Left lung (tissue), 10 donors: ENCODE results near the gene GNRH2. TPM values are rescaled to one million over a fixed set of nuclear protein-coding genes. Genes with fewer than 3 reads are reported as not detected.
"Not testable (repeated sequence)": the region's sequence is repeated elsewhere in the genome, so short reads cannot be mapped to it uniquely, and the experiment has no call there.

ENCODE experiments used
- ATAC-seq: fragments of 200-7000 bp; cut with Tn5 transposase; one replicate; pipeline ENCODE4 v1.9.1; 2020; ENCODE audit warnings: moderate library complexity
- DNase-seq, 4 donors: peaks; one replicate each; pipeline ENCODE4 v3.0.0-alpha.2; 2013 to 2020
- H3K27ac ChIP-seq, 2 donors: fragments of 200-600 bp; sonication (generic) in 1 of 2; one replicate each; pipeline versions ENCODE4 v1.5.0 to v1.8.0; 2020 to 2021
- H3K27me3 ChIP-seq, 2 donors: fragments of 200-600 bp; sonication (generic) in 1 of 2; one replicate each; pipeline versions ENCODE4 v1.5.0 to v1.8.0; 2020 to 2021
- H3K36me3 ChIP-seq, 2 donors: fragments of 200-600 bp; sonication (generic) in 1 of 2; one replicate each; pipeline versions ENCODE4 v1.5.0 to v1.8.0; 2020 to 2021
- H3K4me1 ChIP-seq, 2 donors: fragments of 200-600 bp; one replicate each; pipeline ENCODE4 v1.8.0; 2021
- H3K4me3 ChIP-seq, 2 donors: fragments of 200-600 bp; sonication (generic) in 1 of 2; one replicate each; pipeline versions ENCODE4 v1.5.0 to v1.8.0; 2020 to 2021; ENCODE audit warnings: mild to moderate bottlenecking in 1 of 2
- H3K9me3 ChIP-seq, 2 donors: fragments of 200-600 bp; sonication (generic) in 1 of 2; one replicate each; pipeline versions ENCODE4 v1.5.0 to v1.8.0; 2020 to 2021
- intact Hi-C, 2 donors: fragments of 100-400 bp; cut with DNase I; formaldehyde crosslinking; loops; one replicate each; pipeline versions ENCODE4 v1.11.2 to v1.14.2; 2022
- polyA plus RNA-seq, 6 donors: library from polyadenylated mRNA; unstranded; fragments of 120-200 nt; gene quantifications; one replicate each; pipeline ENCODE4 v1.2.1, GENCODE V29; 2013; ENCODE audit not compliant: insufficient read length in 6 of 6
- total RNA-seq, 2 donors: library from RNA; stranded (reverse); fragmentation: NEBNext Ultra II Directional; extraction: Animal tissue kit (Norgen Biotek cat#: 25700); gene quantifications; one replicate each; pipeline ENCODE4 v1.2.1, GENCODE V29; 2021
- TF ChIP-seq, protein P1 (sequence below), 2 donors: fragments of 200-600 bp; sonication (generic) in 1 of 2; IDR thresholded peaks; one replicate each; pipeline versions ENCODE4 v1.5.0 to v1.8.0; 2021; ENCODE audit warnings: antibody characterized with exemption in 2 of 2
- donor health status: DM: no; HTN: yes; CAD: no.
- donor health status: DM: no; HTN: no; CAD: no.

Gene GNRH2
- total and polyA plus RNA-seq, 8 donors, result 0.52 to 1.4 (median 0.65) TPM; not detected in 2

DNA sequence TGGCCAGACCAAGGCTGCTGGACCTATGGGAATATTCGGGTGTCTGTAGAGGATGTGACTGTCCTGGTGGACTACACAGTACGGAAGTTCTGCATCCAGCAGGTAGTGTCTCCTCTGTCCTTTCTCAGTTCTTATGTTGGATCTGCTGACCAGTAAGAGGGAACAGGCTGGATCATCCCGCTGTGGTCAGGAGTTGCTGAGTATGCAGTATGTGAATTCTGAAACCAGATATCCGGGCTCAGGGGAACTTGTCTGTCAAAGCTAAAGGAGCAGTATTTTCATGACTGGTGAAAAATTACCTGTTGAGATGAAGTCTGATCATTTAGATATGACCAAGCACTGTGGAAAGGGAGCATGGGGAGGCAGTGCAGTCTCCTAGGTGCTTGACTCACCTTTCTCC, 22.1 kb upstream of the GNRH2 start:
- Histone ChIP-seq H3K27ac (no peak overlapping the region), H3K36me3 (peaks cover 0 to 72% of the 10 kb centered on the region in 2 donors), H3K4me1 (no peaks in the 10 kb centered on the region), H3K27me3 (no peaks in the 10 kb centered on the region), H3K4me3 (no peak overlapping the region), H3K9me3 (no peaks in the 10 kb centered on the region)
- no peak for ATAC-seq
- intact Hi-C loops, result no loop called here
- DNase-seq, result no peak
- TF ChIP-seq, protein P1, sequence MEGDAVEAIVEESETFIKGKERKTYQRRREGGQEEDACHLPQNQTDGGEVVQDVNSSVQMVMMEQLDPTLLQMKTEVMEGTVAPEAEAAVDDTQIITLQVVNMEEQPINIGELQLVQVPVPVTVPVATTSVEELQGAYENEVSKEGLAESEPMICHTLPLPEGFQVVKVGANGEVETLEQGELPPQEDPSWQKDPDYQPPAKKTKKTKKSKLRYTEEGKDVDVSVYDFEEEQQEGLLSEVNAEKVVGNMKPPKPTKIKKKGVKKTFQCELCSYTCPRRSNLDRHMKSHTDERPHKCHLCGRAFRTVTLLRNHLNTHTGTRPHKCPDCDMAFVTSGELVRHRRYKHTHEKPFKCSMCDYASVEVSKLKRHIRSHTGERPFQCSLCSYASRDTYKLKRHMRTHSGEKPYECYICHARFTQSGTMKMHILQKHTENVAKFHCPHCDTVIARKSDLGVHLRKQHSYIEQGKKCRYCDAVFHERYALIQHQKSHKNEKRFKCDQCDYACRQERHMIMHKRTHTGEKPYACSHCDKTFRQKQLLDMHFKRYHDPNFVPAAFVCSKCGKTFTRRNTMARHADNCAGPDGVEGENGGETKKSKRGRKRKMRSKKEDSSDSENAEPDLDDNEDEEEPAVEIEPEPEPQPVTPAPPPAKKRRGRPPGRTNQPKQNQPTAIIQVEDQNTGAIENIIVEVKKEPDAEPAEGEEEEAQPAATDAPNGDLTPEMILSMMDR (IDR thresholded peaks at IDR 0.05), result no peak

DNA sequence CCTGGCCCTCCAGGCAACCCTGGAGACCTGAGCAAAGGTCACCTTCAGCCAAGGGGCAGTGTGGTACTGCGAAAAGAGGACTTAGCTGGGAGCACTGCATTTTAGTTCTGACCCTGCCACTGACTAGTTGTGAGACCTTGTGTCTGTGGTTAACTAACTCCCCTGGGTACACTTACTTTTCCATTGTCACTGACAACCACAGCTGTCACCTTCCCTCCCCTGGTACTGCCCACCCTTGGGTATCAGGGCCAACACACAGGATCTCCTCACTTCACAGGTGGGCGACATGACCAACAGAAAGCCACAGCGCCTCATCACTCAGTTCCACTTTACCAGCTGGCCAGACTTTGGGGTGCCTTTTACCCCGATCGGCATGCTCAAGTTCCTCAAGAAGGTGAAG, 21.6 kb upstream of the GNRH2 start:
- DNase-seq, result no peak
- Histone ChIP-seq H3K4me1 (no peaks in the 10 kb centered on the region), H3K4me3 (no peak overlapping the region), H3K27me3 (no peaks in the 10 kb centered on the region), H3K27ac (no peak overlapping the region), H3K36me3 (peaks cover 0 to 72% of the 10 kb centered on the region in 2 donors), H3K9me3 (no peaks in the 10 kb centered on the region)
- TF ChIP-seq, protein P1 (IDR thresholded peaks at IDR 0.05), result no peak
- ATAC-seq, result no peak
- intact Hi-C loops, result no loop called here

DNA sequence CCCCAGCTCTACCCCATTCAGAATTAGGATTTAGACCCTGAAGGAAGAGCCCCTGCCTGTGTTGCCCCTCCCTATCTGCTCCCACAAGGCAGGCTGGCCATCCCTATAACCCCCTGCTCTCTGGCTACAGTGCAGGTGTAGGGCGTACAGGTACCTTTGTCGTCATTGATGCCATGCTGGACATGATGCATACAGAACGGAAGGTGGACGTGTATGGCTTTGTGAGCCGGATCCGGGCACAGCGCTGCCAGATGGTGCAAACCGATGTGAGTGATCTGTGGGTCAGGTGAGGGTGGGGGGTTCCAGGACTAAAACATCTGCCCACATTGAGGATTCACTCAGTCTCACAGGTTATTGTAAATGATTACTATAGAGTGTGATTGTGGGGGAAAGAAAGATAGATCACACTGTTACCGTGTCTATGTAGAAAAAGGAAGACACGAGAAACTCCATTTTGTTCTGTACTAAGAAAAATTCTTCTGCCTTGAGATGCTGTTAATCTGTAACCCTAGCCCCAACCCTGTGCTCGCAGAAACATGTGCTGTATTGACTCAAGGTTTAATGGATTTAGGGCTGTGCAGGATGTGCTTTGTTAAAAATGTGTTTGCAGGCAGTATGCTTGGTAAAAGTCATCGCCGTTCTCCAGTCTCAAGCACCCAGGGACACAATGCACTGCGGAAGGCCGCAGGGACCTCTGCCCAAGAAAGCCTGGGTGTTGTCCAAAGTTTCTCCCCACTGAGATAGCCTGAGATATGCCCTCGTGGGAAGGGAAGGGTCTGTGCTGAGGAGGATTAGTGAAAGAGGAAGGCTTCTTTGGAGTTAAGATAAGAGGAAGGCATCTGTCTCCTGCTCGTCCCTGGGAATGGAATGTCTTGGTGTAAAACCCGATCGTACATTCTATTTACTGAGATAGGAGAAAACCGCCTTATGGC, 20.6 kb upstream of the GNRH2 start:
- ATAC-seq, H3K27me3 ChIP-seq, H3K9me3 ChIP-seq, DNase-seq, H3K4me3 ChIP-seq, H3K27ac ChIP-seq, H3K4me1 ChIP-seq, intact Hi-C loops: not testable (repeated sequence)
- peaks cover 0 to 74% of the 10 kb centered on the region in 2 donors for H3K36me3 ChIP-seq

DNA sequence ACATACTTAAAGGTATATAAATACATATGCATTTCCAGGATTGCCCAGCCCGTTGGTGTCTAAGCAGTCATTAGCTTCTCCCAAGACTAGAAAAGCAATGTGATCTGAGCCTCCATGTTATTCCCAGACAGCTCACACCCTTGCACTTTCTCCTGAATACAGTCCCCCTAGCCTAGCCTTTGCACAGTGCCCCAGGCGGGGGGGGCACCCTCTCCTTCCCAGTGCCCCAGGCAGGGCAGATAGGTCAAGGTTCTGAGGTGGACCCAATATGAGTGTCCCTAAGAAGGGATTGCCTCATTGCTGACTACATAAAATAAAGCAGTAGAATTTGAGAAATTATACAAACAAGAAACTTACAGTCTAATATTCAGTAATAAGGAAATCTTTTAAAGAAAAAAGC, 15.4 kb upstream of the GNRH2 start:
- Histone ChIP-seq H3K27me3 (no peaks in the 10 kb centered on the region), H3K4me1 (no peaks in the 10 kb centered on the region), H3K4me3 (no peak overlapping the region), H3K9me3 (no peaks in the 10 kb centered on the region), H3K36me3 (peaks cover 0 to 97% of the 10 kb centered on the region in 2 donors), H3K27ac (no peak overlapping the region)
- TF ChIP-seq, protein P1 (IDR thresholded peaks at IDR 0.05), result no peak
- DNase-seq, result no peak
- intact Hi-C loops, result no loop called here
- ATAC-seq, result no peak

DNA sequence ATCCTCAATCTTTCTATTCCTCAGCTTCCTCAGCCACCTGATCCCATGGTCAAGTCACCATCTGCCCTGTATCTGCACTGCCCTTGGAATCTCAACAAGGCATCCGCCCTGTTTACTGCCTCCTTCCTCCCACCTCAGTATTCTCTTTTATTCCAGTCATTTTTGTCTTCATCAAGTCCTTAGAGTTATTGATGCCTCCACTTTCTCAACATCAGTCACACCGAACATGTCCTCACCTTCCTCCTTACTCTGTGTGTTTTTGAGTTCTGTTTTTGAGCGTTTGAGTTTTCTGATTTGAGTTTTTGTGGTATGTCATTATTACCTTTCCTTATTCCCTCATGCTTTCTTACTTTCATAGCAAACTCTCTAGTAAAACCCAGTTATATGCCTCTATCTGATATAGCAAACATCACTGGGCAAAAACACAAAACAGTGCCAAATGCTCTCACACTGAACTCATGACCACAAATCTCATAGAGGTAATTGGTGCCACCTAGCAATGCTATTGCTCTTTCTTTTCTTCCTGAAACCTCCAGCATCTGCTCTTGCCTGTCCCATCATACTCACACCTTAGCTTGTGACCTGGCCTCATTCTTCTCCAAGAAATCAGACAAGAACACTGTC, 11.8 kb upstream of the GNRH2 start:
- H3K27me3 ChIP-seq, result no peaks in the 10 kb centered on the region
- no peak for DNase-seq
- H3K36me3 ChIP-seq, result peaks cover 0 to 94% of the 10 kb centered on the region in 2 donors
- TF ChIP-seq, protein P1 (IDR thresholded peaks at IDR 0.05), result no peak
- H3K4me3 ChIP-seq, result no peak overlapping the region
- ATAC-seq, result no peak
- H3K4me1 ChIP-seq, result no peaks in the 10 kb centered on the region
- no peak overlapping the region for H3K27ac ChIP-seq
- no peaks in the 10 kb centered on the region for H3K9me3 ChIP-seq
- intact Hi-C loops, result no loop called here
